ENCODE data around the gene XIRP2.
"Not testable (repeated sequence)": the region's sequence is repeated elsewhere in the genome, so short reads cannot be mapped to it uniquely, and the experiment has no call there.

The XIRP2 gene

DNA sequence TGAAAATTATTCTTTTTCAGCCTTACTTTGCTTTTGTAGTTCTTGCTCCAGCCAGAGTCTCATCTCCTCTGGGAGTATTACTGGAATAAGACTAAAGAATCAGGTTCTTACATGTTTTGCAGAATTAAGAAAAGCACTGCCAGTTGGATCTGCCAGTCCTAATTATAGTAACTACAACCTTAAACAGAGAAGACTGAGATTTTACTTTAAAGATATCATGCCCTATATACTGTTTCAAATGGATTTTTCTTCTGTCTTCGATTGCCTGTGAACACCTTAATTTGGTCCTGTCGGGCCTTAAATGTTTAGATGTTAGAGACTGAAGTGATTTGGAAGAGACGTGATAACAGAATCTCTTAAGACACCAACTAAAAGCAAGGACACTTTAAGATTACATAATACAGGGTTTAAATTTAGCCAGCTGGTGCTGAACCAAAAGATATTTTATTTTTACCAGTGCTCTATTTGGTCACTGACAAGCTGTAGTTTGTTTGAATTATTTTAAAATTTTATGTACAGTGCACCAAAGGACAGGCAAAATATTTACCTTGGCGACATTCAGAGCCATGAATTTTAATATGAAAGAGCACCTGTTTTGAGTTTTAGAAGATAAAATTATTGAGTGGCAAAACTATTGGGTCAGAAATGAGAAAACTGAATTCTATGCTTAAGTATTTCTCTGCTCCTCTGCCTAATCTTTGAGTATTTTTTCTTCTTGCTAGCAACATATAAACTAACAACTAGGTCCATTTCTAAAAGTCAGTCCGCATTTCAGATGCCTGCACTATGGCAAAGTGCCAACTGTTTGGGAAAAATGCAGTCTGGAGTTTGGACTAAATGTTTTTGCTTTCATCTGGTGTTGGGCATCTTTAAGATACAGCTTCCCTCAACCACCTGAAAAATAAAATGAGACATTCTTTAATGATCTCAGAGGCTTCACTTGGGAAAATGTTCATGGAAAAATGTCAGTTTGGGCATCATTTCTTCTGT lies 300.0 kb downstream of the XIRP2 start:
- in situ Hi-C loops (cut with MboI; ENCODE audit: low sequenced_read_pairs) = no loop called here

- in situ Hi-C loops (cut with MboI; ENCODE audit: low sequenced_read_pairs) = no loop called here
These were observed 301.8 kb downstream of the XIRP2 start for GRCh38 chr2:167190053-167190452.

- in situ Hi-C loops (cut with MboI; ENCODE audit: low sequenced_read_pairs) = no loop called here
These were observed 303.3 kb downstream of the XIRP2 start for GRCh38 chr2:167191588-167191987.

DNA sequence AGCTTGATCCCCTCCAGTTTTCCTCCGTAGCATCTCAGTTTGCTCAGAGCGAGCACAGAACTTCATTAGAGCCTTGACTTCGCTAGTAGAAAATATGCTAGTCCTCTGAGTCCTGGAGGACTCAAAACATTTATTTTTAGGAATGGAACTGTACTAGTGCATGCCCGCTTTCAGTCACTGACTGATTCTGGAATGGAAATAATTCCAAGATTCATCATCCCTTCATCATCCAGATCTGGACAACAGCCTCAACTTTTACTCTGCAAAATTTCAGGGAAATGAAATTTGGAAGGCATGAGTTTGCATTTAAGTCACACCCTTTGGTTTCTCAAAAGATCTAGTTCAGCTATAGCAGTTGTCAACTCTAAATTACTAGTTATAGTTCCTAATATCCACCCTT lies 304.6 kb downstream of the XIRP2 start:
- in situ Hi-C loops (cut with MboI; ENCODE audit: low sequenced_read_pairs) = no loop called here

- in situ Hi-C loops (cut with MboI; ENCODE audit: low sequenced_read_pairs) = no loop called here
These were observed 308.4 kb downstream of the XIRP2 start for GRCh38 chr2:167196461-167197252.

- in situ Hi-C loops (cut with MboI; ENCODE audit: low sequenced_read_pairs) = no loop called here
These were observed 309.7 kb downstream of the XIRP2 start for GRCh38 chr2:167198009-167198408.

- in situ Hi-C loops (cut with MboI; ENCODE audit: low sequenced_read_pairs) = no loop called here
These were observed 310.3 kb downstream of the XIRP2 start for GRCh38 chr2:167198576-167198975.

DNA sequence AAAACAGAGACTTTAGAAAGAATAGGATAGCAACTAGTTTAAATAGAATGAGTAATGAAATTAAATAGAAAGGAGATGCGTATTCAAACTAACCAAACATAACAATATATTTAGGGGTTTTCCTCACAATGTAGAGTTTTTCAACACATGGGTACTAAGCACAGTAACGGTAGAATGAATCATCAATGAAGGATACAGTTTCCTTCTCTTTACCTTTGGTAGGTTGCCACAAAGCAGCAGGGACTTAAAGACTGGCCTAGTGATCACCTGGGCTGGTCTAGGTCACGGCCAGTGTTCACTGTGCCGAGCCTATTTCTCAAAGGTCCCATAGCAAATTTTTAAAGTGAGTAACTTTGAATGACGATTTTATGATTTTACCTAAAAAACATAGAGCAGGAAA lies 311.7 kb downstream of the XIRP2 start:
- in situ Hi-C loops (cut with MboI; ENCODE audit: low sequenced_read_pairs) = no loop called here

GRCh38 chr2:167209784-167210183 lies 321.5 kb downstream of the XIRP2 start:
- in situ Hi-C loops (cut with MboI; ENCODE audit: low sequenced_read_pairs) = no loop called here

DNA sequence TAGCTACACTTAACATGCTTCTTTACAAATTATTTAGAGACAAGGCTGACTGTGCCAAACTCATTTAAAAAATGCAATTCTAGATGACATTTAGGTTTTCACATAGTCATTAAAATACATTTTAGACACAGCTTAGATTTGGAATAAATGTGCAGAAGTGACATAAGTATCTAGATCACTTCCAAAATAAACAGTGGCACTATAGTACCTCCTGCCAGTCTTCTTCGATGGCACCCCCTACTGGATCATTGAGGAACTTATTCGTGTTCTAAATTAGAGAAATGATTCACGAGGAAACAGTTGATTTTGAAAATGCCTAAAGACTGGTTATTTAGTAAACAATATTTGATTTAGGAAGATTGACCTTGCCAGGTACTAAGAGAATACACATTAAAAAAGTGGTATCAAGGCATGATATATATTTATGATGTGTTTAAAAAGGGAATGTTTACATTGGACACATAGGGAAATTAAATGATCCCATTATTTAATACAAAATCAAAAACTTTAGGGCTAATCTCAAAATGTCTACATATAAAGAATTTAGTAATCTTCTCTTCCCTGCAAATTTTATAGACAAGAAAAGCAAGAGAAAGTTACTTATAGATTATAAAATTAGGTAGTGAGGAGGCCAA lies 323.9 kb downstream of the XIRP2 start:
- in situ Hi-C loops (cut with MboI; ENCODE audit: low sequenced_read_pairs) = no loop called here

- in situ Hi-C loops (cut with MboI; ENCODE audit: low sequenced_read_pairs) = no loop called here
These were observed 327.3 kb downstream of the XIRP2 start for GRCh38 chr2:167215595-167215994.

DNA sequence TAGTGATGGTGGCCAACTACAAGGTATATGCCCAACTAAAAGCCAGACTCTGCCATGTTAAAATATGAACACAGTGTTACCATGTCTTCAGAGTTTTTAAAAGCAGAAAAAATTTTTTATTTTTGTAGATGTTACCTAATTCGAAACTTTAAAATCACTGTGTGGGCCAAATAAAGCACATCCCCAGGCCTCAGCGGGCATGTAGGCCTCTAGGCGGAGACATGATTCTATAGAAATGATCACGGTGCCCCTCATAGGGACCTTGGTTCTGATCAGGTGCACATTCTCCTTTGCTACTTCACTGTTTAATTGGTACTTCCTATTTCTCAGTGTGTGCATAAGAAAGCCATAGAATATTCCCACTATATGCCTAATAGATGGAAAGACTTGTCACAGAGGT lies 349.2 kb downstream of the XIRP2 start:
- in situ Hi-C loops (cut with MboI; ENCODE audit: low sequenced_read_pairs) = no loop called here

GRCh38 chr2:167240671-167241070 lies 352.4 kb downstream of the XIRP2 start:
- in situ Hi-C loops (cut with MboI; ENCODE audit: low sequenced_read_pairs) = no loop called here

- in situ Hi-C loops (cut with MboI; ENCODE audit: low sequenced_read_pairs) = no loop called here
These were observed 360.9 kb downstream of the XIRP2 start for GRCh38 chr2:167249197-167249596.

GRCh38 chr2:167253025-167253424 lies 364.7 kb downstream of the XIRP2 start:
- in situ Hi-C loops (cut with MboI; ENCODE audit: low sequenced_read_pairs) = no loop called here

- in situ Hi-C loops (cut with MboI; ENCODE audit: low sequenced_read_pairs) = no loop called here
These were observed 366.4 kb downstream of the XIRP2 start for GRCh38 chr2:167254721-167255120.

- in situ Hi-C loops (cut with MboI; ENCODE audit: low sequenced_read_pairs) = no loop called here
These were observed 370.4 kb downstream of the XIRP2 start for GRCh38 chr2:167258712-167259111.

- in situ Hi-C loops (cut with MboI; ENCODE audit: low sequenced_read_pairs) = no loop called here
These were observed 376.1 kb downstream of the XIRP2 start for GRCh38 chr2:167264380-167264779.

- in situ Hi-C loops (cut with MboI; ENCODE audit: low sequenced_read_pairs) = no loop called here
These were observed 376.7 kb downstream of the XIRP2 start for GRCh38 chr2:167265004-167265403.

- in situ Hi-C loops (cut with MboI; ENCODE audit: low sequenced_read_pairs) = no loop called here
These were observed 377.4 kb downstream of the XIRP2 start for GRCh38 chr2:167265722-167266121.

- in situ Hi-C loops (cut with MboI; ENCODE audit: low sequenced_read_pairs) = not testable (repeated sequence)
These were observed 380.0 kb downstream of the XIRP2 start for GRCh38 chr2:167268245-167268644.
